ENCODE data around the gene HGD. TPM values are rescaled to one million over a fixed set of nuclear protein-coding genes. Genes with fewer than 3 reads are reported as not detected.

HGD gene, protein sequence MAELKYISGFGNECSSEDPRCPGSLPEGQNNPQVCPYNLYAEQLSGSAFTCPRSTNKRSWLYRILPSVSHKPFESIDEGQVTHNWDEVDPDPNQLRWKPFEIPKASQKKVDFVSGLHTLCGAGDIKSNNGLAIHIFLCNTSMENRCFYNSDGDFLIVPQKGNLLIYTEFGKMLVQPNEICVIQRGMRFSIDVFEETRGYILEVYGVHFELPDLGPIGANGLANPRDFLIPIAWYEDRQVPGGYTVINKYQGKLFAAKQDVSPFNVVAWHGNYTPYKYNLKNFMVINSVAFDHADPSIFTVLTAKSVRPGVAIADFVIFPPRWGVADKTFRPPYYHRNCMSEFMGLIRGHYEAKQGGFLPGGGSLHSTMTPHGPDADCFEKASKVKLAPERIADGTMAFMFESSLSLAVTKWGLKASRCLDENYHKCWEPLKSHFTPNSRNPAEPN
- 0.25 and 0.49 TPM in 2 replicates for total RNA-seq

DNA sequence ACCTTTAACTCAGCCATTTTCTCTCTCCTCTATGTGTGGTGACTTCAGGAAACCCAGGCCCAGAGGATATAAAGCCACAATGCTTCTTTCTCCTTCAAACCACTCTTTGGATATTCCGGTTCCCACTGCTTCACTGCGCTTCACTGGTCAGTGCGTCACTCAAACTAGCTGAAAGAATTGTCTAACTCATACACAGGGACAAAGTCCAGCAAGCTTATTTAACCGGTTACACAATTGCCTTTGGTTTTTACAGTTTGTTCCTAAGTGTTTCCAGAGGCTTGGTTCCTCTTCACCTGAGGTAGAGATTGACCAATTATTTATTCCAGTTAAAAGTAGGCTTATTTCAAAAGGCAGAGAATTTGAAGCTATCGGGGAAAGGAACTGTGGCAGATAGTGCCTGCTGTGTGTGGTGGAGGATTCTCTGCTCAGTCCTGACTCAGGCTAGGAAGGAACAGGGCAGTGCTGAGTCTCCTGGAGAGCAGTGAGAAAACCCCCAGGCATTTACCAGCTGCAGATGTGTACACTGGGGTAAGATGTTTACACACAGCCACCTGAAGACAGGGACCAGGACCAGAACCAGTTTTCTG is at the start of gene HGD:
TSS of gene HGD (minus strand) at position 145 of the 587 bp plus-strand sequence. CDS start at position 17, 128 bp downstream.

GRCh38 chr3:120596116-120596852 is 85.8 kb downstream of the HGD start, which contains the start of gene NDUFB4:
Gene NDUFB4, plus strand, starts transcription at chr3:120596336. Its CDS starts 24 bp downstream, at chr3:120596360.

Other genes starting within 250 kb of the HGD start
- gene FSTL1, start 231.2 kb downstream of the HGD start, total RNA-seq, result 222 and 671 TPM in 2 replicates
- 16.4 and 32.7 TPM in 2 replicates for gene NDUFB4, start 85.9 kb downstream of the HGD start, total RNA-seq
- 10.8 and 14.7 TPM in 2 replicates for gene RABL3, start 60.3 kb upstream of the HGD start, total RNA-seq
- gene GTF2E1, start 60.5 kb upstream of the HGD start, total RNA-seq, result 24.3 and 41.5 TPM in 2 replicates
- gene STXBP5L, start 226.0 kb upstream of the HGD start, total RNA-seq, result not detected in 2 replicates